Ovary (tissue), 9 donors: ENCODE measurements around the gene KRT79. TPM values are rescaled to one million over a fixed set of nuclear protein-coding genes. Genes with fewer than 3 reads are reported as not detected.

Source experiments
- DNase-seq, 5 donors: peaks; one replicate each; pipeline ENCODE4 v3.0.0-alpha.2; 2019 to 2020
- H3K27ac ChIP-seq, 2 donors: fragments of 200-600 bp; one replicate each; pipeline versions ENCODE4 v1.5.1 to v1.8.0; 2019 to 2022
- H3K27me3 ChIP-seq: fragments of 200-600 bp; one replicate; pipeline ENCODE4 v1.8.0; 2022
- H3K36me3 ChIP-seq: fragments of 200-600 bp; sonication (generic); one replicate; pipeline ENCODE4 v1.5.1; 2019
- H3K4me1 ChIP-seq: one replicate; pipeline ENCODE4 v1.8.1; 2013; ENCODE audit warnings: mild to moderate bottlenecking, moderate library complexity; ENCODE audit not compliant: insufficient read depth
- H3K4me3 ChIP-seq: fragments of 200-600 bp; sonication (generic); one replicate; pipeline ENCODE4 v1.5.1; 2017
- H3K9me3 ChIP-seq, 2 donors: fragments of 200-600 bp in 1 of 2; sonication (generic) in 1 of 2; one replicate each; pipeline versions ENCODE4 v1.5.1 to v1.8.1; 2013 to 2019; ENCODE audit warnings: mild to moderate bottlenecking in 1 of 2, moderate library complexity in 1 of 2
- CTCF ChIP-seq, 3 donors: fragments of 450-650 bp in 2 of 3; fragments of 200-600 bp in 1 of 3; IDR thresholded peaks; one replicate each; pipeline versions ENCODE4 v1.5.1 to v1.8.0; 2016 to 2022; ENCODE audit warnings: antibody characterized with exemption in 3 of 3, mild to moderate bottlenecking in 1 of 3
- EP300 ChIP-seq: sonication (generic); formaldehyde crosslinking; IDR thresholded peaks from one replicate; pipeline ENCODE4 v1.6.1; 2017; ENCODE audit warnings: antibody characterized with exemption
- POLR2A ChIP-seq: fragments of 450-650 bp; IDR thresholded peaks from one replicate; pipeline ENCODE4 v1.6.1; 2017; ENCODE audit warnings: antibody characterized with exemption, mild to moderate bottlenecking, moderate library complexity
- WGBS, 3 donors: extraction: QIAGEN DNeasy Blood & Tissue Kit in 1 of 3; methylation state at CpG; one replicate each; pipeline versions ENCODE4 v1.1.5 to v1.1.7; 2013 to 2017; 5-methylcytosine and 5-hydroxymethylcytosine counted together
- intact Hi-C, 4 donors: fragments of 100-400 bp; cut with DNase I; formaldehyde crosslinking; loops; one replicate each; pipeline versions ENCODE4 v1.11.0 to v1.15.1; 2022 to 2023
- polyA plus RNA-seq, 2 donors: library from polyadenylated mRNA; stranded (reverse); fragments of 200-250 nt in 1 of 2; fragments of 350-450 nt in 1 of 2; fragmentation: Illumina TruSeq in 1 of 2; extraction: RNeasy Lipid Tissue Mini Kit (QIAGEN cat#74804) in 1 of 2; gene quantifications; one replicate each; pipeline ENCODE4 v1.2.3, GENCODE V29; 2013 to 2014
- total RNA-seq, 7 donors: library from RNA; depleted of rRNA in 2 of 7; stranded (reverse); fragments of >200 nt in 2 of 7; fragmentation: NEBNext Ultra II Directional in 3 of 7; extraction: Animal tissue kit (Norgen Biotek cat#: 25700) in 3 of 7; gene quantifications; one replicate each; pipeline versions ENCODE4 v1.1.0 to v1.2.4, GENCODE V29; 2016 to 2023
- donor health status: DM: no; HTN: no; CAD: no; lungs with moderate emphysema.
- donor health status: DM: no; HTN: no; CAD: no.
- donor health status: Bipolar disorder and iron deficiency.
- donor health status: DM: yes; HTN: yes; CAD: no.
- donor health status: DM: no; HTN: no; CAD: no.
- donor health status: DM: yes; HTN: yes; CAD: no.

The KRT79 gene
- total and polyA plus RNA-seq, 9 donors: not detected

- Histone ChIP-seq H3K27me3 (no peaks in the 10 kb centered on the region), H3K4me1 (no peaks in the 10 kb centered on the region), H3K9me3 (no peaks in the 10 kb centered on the region), H3K27ac (no peak overlapping the region), H3K4me3 (no peak overlapping the region), H3K36me3 (no peaks in the 10 kb centered on the region)
- TF ChIP-seq CTCF (IDR thresholded peaks at IDR 0.05) (no peak), EP300 (no peak), POLR2A (no peak)
- intact Hi-C loops: no loop called here
- 38 to 49% (median 38%) methylated on average over 14 of the region's 14 CpGs for WGBS, 3 donors
- DNase-seq: no peak
These were observed 4.7 kb upstream of the KRT79 start for GRCh38 chr12:52838609-52839435.

DNA sequence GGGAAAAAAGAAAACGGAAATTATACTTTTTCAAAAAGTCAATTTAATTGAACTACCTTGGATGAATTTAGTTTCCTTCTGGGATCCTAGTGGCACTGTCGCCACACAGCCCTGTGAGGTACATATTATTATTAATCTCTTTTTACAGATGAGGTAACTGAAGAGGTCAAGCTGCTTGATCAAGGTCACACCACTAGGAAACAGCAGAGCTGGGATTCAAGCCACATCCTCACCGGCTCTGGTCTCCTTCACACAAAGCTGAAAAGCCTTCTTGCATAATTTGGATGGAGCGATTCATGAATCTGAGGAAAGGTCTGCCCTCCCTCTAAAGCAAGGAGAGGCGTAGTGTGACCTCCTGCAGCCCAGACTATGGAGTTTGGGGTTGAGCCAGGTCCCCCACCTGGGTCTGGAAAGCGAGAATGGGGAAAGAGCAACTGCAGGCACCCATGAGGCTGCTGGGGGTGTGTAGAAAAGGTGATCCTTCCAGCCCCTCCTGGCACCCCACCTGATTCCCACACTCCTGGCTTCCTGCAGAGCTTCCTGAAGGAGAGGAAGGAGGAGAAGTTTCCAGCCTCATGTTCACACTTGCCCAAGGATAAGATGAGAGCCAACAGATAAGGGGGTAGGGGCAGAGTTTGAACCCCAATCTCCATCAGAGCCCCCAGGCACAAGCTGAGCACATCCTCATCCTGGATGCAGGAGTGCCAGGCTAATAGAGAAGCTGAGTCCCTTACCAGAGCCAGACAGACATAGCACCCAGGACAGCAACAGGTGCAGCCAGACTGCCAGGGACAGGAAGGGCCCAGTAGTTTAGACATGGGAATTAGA lies 3.9 kb upstream of the KRT79 start:
- no peak for DNase-seq
- Histone ChIP-seq H3K4me3 (no peak overlapping the region), H3K27me3 (no peaks in the 10 kb centered on the region), H3K9me3 (no peaks in the 10 kb centered on the region), H3K36me3 (no peaks in the 10 kb centered on the region), H3K4me1 (no peaks in the 10 kb centered on the region), H3K27ac (no peak overlapping the region)
- WGBS, 3 donors: 69 to 80% (median 74%) methylated on average over 6 of the region's 6 CpGs
- intact Hi-C loops: no loop called here
- no peak for TF ChIP-seq CTCF (IDR thresholded peaks at IDR 0.05)
- no peak for TF ChIP-seq POLR2A
- no peak for TF ChIP-seq EP300

DNA sequence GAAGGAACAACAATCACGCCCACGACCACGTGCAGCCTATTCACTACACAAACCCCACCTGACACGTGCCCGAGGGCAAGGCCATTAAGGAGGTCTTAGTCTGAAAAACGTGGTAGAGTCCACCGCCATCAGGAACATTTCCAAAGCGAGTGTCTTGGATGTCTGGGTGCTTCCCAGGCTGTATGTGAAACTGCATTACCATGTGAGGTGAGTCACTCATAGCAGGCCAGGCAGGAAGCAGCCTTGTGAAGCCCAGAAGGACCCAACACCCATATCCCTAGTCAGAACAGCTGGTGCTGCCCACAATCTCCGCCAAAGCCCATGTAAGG lies 3.3 kb upstream of the KRT79 start:
- TF ChIP-seq EP300: no peak
- no peak for TF ChIP-seq POLR2A
- TF ChIP-seq CTCF (IDR thresholded peaks at IDR 0.05): no peak
- Histone ChIP-seq H3K4me3 (no peak overlapping the region), H3K27ac (no peak overlapping the region), H3K4me1 (no peaks in the 10 kb centered on the region), H3K36me3 (no peaks in the 10 kb centered on the region), H3K9me3 (no peaks in the 10 kb centered on the region), H3K27me3 (no peaks in the 10 kb centered on the region)
- WGBS, 3 donors: 68 to 77% (median 72%) methylated on average over 9 of the region's 9 CpGs
- DNase-seq: no peak
- intact Hi-C loops: no loop called here

GRCh38 chr12:52836491-52837412 lies 2.6 kb upstream of the KRT79 start:
- no peaks in the 10 kb centered on the region for H3K9me3 ChIP-seq
- DNase-seq: no peak
- no peaks in the 10 kb centered on the region for H3K27me3 ChIP-seq
- H3K36me3 ChIP-seq: no peaks in the 10 kb centered on the region
- H3K4me1 ChIP-seq: no peaks in the 10 kb centered on the region
- H3K27ac ChIP-seq: no peak overlapping the region
- 80 to 89% (median 83%) methylated on average over 9 of the region's 9 CpGs for WGBS, 3 donors
- H3K4me3 ChIP-seq: no peak overlapping the region
- intact Hi-C loops: no loop called here
- TF ChIP-seq POLR2A (no peak), CTCF (IDR thresholded peaks at IDR 0.05) (no peak), EP300 (no peak)
